NB4 (cell line): ENCODE data around the gene COX7A2.

Experiments
- MYC ChIP-seq: IDR thresholded peaks from 2 replicates; pipeline ENCODE4 v1.6.1; 2011; ENCODE audit warnings: low read depth, low read length
- POLR2A ChIP-seq: IDR thresholded peaks from 2 replicates; pipeline ENCODE4 v1.6.1; 2011; ENCODE audit warnings: mild to moderate bottlenecking; ENCODE audit not compliant: insufficient read length; ENCODE audit errors: extremely low read depth
- TF ChIP-seq, protein P1 (sequence below): IDR thresholded peaks from one replicate; pipeline ENCODE4 v1.5.1; 2012; ENCODE audit warnings: low read depth, low read length

DNA sequence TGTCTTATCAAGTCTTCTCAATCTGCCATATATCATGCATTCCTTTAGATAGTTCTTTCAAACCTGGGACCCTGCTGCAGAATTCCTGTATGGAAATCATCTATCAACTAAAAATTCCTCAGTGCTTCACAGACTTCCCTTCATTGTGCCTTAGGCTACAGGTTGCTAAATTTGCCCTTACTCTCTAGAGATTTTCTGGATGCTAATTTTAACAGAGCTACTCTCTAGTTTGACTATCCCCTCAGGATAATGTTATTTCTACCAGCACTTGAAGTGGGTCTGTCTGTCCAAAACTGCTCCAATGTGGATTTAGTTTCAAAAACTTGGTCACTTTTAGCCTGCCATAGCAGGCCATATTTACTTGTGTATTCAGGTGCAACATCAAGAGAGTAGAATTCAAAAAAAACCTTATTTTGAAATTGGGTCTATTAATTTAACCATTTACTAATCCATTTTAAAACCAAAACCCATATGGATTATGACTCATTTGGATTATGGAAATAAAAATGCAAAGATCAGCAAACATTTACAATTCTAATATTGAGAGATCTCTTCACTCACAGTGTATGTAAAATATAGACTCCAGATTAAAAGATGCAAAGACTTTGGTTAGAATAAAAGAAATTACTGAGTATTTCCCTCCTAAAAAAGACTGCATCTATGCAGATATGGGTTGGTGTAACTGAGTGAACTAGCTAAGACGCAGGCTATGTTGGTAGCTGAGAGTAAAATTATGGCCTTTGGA lies 13.9 kb upstream of the COX7A2 start:
- TF ChIP-seq POLR2A (no peak), MYC (no peak)
- TF ChIP-seq, protein P1, sequence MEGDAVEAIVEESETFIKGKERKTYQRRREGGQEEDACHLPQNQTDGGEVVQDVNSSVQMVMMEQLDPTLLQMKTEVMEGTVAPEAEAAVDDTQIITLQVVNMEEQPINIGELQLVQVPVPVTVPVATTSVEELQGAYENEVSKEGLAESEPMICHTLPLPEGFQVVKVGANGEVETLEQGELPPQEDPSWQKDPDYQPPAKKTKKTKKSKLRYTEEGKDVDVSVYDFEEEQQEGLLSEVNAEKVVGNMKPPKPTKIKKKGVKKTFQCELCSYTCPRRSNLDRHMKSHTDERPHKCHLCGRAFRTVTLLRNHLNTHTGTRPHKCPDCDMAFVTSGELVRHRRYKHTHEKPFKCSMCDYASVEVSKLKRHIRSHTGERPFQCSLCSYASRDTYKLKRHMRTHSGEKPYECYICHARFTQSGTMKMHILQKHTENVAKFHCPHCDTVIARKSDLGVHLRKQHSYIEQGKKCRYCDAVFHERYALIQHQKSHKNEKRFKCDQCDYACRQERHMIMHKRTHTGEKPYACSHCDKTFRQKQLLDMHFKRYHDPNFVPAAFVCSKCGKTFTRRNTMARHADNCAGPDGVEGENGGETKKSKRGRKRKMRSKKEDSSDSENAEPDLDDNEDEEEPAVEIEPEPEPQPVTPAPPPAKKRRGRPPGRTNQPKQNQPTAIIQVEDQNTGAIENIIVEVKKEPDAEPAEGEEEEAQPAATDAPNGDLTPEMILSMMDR = no peak
